Stimulated activated CD8-positive, alpha-beta memory T cell treated with anti-CD3 and anti-CD28 coated beads, Interleukin-2, amount 100 ng/mL, for 1 hour (primary cell): Measurements from ENCODE around the gene ABI3BP.

Experiments
- DNase-seq, 2 donors: peaks; one replicate each; pipeline ENCODE4 v3.0.0-alpha.2; 2020; ENCODE audit warnings: low read depth in 2 of 2

Gene ABI3BP

DNA sequence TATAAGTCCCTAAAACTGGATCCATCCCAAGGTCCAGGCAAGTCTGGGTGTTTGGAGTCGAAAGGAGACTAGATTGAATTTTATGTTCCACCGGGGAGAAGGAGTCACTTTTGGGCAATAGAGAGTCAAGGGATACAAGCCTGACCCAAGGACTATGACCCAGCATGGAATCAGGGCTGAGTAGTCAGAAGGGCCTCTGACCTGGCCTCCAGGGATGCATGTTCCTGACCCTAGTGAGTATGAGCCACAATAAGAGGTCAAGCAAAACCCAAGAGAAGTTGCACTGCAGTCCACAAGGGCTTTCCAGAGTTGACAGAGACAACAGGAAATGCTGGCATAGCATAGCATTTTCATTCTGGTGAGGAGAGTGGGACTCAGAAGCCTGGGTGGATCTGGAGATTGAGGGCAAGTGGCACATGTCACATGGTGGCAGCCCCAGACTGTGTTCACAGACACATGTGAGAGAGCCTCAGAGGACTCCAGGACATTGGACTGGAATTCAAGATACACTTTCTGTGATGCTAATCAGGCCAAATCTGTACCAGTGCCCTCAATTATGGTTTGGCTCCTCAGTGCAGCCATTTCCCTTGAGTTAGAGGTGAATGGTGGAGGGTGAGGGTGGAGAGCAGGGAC, 217.0 kb downstream of the ABI3BP start:
- DNase-seq: no peak

DNA sequence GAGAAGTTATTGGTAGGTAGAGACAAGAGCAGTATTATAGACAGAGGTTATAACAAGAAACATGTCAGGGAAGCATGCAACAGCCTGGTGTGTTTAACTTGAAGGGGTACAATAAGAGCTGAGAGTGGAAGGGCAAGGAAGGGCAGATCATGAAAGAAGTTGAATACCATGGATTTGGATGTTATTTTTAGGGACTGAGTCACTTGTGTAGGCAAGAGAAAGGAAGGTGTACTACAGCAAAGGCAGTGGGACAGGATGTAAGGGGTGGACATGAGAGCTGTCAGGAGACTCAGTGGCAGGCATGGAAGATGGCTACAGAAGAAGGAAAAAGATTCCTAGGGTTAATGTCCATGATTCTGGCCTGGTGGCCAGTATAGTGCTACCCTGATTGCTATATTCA, 217.6 kb downstream of the ABI3BP start:
- DNase-seq: no peak

DNA sequence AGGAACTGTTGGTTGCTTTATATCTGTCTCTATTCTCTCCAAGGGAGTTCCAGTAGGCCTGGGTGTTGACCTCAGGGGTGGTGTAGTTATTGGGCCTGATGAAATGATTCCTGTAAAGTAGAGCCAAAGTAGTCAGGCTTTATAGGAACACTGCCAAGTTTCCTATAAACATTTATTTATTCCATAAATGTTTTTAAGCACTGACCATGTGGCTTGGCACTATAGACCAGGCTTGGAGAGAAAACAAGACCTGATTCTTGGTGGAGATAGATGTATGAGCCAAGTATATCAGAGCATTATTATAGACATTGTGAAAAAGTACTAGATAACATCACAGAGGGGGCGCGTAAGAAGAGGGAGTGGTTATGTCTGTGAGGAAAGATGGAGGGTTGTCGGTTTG, 218.0 kb downstream of the ABI3BP start:
- no peak for DNase-seq

DNA sequence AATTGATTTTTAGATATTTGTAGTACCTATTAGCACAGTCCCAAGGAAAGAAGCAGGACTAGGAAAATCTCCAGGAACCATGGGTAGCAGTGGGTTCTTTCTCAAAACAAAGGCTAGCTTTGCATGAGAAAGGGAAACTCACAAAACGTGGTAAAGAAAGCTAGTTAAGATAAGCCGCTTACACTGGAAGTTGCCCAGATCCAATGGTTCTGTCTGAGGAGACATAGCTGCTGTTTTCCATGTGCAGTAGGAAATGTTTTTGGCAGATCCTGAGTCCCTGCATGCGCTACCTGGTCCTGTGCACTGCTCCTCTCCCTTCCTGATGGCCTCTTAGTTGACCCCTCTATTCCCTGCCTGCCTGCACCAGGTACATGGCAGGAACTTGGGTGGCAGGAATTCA, 223.5 kb downstream of the ABI3BP start:
- no peak for DNase-seq

DNA sequence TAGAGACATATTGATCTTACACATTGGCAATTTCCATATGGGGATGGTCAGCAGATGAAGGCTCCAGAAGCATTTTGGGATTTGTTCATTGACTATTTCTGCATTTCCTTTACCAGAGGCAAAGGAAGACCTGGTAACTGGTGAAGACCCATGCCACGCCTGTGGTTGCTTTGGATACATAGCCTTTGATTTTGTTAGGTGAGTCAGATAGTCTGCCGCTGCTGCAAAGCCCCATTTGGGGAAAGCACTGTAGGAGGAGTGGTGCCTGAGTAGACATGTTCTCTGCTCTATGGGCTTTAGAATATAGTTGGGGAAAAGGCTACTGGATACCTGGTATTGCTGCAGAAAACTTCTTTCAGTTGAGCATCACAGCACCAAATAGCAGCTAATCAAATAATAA, 227.2 kb downstream of the ABI3BP start:
- DNase-seq: no peak

DNA sequence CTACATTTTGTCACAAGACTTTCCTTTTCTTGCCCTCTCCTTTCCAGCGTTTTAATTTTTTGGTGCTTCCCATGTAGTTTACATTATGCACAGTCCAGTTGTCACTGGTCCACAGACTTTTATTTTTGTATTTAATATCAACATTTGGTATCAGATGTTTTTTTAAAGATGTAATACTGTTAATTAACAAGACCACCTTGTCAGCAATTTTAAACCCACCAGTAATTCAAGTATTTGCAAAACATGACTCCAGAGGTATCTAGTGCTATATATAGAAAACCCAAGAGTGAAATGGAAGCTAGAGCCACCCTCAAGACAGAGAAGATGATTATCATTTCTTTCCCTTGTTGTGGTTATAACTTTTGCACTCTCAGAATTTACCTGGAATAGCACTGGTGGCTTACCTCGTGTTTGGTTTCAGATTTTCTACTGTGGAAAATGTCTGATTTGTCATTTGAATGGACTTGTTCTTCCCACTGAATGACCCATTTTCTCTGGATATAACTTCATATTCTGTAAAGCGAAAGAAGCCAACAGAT, 227.7 kb downstream of the ABI3BP start:
- no peak for DNase-seq

DNA sequence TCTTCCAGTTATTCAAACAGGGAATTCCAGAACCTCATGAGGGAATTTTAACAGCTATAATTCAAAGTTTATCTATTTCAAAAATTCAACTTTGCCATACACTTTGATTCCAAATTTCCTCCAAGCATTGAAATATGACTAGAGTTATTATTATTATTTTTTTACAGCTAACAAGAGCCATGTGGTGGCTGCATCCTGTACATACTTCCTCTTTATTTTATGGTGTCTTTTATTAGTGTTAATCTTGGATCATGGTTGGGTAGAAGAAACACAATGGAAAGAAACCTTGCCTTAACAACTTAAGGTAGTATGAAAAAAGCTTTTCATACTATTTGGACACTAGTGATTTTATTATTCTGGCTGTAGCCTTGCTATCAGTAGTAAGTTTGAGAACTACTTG, 231.3 kb downstream of the ABI3BP start:
- no peak for DNase-seq

DNA sequence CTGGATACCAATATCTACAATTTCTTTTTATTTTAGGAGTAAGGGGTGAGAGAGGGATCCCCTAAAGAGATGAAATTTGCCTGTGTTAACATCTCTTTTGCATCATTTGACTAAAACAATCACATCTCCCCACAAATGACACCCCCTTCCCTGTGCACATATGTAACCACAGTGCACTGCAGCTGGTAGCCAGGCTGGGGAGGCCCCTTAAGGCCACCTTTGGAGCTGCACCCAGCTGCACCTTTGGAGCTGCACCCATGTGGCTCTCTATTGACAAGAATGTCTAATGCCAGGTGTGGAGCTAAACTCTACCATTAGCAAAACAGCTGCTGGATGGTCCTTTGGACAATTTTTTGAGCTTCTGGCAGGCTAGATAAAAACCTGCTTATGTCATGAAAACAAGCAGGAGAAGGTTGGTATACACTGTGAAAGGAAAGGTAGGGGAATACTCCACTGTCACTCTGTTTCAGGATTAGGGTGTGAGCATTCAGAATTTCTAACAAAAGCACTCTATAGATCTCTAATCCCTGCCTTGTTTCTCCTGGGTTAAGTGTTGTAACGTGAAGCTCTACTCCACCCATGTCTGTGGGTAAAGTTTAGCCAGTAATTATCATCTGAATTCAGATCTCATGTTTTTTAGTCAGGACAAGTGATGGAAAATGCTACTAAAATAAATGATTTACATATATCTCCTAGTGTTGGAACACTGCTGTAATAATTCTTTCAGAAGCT, 231.8 kb downstream of the ABI3BP start:
- DNase-seq: no peak

DNA sequence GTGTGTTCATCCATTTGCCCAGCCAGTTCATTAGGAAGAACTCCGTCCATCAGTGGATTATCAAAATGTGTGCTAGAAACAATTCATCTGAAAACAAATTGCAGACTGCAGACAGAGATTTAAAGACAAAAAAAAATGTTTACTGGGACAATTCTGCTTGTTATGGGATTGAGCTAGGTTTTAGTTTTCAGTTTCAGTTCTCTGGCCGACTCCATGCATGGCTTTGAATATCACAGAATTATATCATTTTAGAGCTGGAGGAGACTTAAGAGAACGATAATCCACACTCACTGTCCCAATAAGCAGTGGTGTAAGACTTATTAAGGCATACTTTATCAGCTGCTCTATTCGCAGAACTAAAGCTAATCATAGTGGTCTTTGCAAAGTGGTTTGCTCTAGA, 232.8 kb downstream of the ABI3BP start:
- DNase-seq: no peak

DNA sequence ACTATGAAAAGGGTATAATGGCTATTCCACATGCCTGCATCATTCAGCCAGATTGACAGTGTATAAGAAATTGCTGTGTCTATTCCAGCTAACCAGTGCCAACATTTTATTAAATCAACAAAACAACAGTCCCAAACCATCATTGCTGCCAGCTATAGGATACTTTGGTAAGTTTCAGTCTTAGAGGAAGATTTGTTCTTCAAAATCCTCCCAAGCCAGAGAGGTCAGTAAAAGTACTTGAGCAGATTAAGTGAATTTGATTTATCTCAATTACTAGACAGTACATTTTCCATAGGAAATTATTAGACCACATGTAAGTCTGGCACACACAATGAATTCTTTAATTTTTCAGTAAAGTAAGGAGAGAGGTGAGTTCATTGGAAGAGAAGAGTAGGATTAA, 233.3 kb downstream of the ABI3BP start:
- no peak for DNase-seq

DNA sequence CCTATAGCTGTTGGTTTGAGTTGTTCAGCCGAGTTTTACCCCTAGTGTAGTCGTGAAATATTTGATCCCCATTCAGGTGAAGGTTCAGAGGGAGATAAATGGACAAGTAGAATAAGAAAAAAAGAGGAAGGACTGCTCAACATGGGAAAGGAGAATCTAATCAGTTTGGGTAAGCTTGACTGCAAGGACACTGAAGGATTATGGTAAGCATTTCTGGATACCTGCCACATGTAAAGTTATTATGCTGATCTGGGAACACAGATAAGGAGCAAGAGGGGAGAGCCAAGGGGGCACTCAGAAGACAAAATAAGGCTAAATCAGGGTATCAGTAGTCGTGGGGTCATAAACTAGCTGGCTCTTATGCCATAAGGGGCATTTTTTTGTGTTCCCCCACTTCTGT, 234.1 kb downstream of the ABI3BP start:
- no peak for DNase-seq

DNA sequence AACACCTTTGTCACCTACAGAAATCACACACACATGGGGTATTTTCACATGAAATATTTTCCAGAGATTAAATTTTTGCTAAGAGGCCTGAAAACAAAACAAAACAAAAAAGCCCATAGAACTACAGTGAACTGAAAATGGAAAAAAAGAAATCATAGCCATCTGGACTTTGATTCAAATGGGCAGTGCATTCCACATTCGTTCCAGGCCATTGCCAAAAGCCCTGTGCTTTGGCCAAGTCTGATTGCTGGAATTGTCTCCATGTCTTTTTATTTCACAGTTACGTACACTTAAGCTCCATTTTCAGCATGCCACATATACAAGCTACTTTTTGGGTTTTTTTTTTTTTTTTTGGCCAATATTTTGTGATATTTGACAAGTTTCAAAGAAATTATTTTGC, 236.8 kb downstream of the ABI3BP start:
- DNase-seq: no peak

DNA sequence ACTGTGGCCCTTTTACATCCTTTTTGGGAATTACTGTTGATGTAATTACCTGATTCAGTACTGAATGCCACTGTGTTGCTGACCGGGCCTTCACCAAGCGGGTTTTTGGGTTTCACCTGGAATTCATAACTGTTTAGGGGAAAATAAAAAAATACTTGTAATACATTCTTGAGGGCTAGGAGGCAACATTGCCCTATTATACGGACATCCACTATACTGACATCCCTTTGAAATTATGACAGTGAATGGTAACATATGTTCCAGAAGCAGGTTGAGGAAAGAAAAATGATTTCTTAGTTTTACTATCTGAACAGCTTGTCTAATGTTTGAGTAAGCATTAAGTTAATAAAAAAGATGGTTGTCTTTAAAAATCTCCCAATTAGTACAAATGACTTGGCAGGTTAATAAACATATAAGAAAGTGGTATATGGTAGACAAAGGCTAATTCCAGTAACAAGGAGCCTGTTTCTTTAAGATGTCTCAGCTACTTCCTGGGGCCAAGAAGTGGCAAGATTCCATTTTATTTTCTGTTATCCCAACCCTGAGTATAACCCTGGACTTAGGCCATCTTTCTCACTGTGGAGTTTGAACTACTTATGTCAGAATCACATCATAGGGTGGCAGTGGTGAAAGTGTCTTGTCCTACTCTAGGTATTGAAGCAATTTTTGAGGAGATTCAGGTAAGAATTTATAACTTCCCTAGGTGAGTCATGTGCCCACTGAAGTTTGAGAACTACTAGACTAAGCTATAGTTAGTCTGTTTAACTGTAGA, 238.5 kb downstream of the ABI3BP start:
- DNase-seq: no peak

DNA sequence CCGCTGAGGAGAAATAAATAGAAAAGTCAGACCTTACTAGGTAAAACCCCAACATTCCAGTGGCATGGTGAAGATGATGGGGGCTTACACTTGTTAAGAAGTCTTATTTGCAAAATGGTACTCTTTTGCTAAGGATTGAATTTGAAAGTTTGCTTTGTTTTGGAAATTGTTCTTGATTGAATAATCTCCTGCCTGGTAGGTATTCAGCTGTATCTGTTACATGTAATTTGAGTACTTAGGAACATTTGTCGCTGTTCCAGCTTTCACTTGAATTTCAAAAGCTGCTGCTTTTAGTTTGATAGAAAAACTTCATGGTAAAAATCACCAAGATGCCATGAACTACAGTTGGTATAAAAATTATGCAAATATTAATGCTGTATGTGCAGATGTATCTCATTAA, 239.4 kb downstream of the ABI3BP start:
- no peak for DNase-seq

DNA sequence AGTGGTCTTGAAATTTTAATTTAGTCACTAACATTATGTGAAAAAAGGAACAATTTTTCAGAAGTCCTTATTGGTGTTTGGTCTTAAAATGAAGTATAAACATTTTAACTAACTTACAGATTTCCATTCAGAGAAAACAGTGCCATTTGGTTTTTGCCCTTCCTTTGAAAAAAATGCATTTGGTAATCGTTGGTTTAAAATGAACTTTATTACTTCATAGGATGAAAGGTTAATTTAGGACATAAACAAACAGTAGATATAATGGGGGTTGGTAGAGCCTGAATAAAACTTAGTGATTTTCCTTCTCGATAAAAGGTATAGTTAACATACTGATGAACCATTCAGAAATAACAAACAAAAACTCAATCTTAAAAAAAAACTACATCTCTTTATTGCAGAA, 244.3 kb downstream of the ABI3BP start:
- no peak for DNase-seq

DNA sequence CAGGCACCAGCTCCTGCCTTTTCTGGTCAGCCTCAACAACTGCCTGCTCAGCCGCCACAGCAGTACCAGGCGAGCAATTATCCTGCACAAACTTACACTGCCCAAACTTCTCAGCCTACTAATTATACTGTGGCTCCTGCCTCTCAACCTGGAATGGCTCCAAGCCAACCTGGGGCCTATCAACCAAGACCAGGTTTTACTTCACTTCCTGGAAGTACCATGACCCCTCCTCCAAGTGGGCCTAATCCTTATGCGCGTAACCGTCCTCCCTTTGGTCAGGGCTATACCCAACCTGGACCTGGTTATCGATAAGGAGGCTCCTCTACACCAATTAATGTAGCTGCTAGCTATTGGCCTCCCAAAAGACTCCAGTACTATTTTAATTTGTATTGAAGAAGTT, 245.0 kb downstream of the ABI3BP start:
- DNase-seq: no peak

DNA sequence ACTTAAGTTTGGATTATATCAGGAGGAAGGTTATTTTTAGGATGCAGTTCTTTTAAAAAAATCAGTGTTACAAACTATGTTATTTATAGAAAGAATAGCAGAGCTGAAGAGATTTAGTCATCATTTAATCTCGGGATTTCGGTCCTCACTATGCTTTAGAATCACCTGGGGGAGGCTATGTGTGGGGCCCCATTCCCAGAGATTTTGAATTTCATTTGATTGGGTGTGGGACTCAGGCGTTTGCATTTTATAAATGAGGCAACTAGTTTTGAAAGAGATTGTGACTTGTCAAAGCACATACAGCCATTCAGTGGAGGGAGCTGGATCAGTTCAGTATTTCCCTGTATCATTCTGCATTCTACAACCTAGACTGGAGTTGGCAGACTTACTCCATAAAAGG, 247.1 kb downstream of the ABI3BP start:
- DNase-seq: no peak

DNA sequence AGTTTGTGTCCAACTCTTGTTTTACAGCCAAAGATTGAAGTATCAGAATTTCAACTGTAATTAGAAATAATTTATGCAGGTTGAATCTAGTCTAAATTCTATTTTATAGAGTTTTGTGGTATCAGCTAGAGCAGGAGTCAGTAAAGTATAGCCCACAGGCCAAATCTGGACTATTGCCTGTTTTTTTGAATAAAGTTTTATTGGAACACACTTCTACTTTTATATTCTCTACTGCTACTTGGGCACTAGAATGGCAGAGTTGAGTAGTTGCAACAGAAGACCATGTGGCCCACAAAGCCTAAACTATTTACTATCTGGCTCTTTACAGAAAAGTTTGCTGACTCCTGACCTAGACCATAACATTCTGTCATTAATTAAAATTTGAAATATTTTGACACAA, 247.6 kb downstream of the ABI3BP start:
- DNase-seq: no peak

DNA sequence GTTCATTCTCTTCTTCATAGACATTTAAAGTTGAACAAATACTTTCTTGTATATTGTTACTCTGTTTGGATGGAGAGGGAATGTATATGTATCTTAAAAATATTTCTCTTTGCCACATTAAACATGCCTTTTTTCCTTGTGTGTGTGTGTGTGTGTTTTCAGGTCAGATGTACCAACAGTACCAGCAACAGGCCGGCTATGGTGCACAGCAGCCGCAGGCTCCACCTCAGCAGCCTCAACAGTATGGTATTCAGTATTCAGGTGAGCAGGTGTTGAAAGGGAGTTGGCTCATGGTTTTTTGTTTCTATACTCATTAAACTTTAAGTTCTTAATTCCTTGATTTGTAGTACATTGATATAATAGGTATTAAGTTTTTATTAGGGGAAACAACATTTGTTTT, 248.6 kb downstream of the ABI3BP start:
- no peak for DNase-seq

DNA sequence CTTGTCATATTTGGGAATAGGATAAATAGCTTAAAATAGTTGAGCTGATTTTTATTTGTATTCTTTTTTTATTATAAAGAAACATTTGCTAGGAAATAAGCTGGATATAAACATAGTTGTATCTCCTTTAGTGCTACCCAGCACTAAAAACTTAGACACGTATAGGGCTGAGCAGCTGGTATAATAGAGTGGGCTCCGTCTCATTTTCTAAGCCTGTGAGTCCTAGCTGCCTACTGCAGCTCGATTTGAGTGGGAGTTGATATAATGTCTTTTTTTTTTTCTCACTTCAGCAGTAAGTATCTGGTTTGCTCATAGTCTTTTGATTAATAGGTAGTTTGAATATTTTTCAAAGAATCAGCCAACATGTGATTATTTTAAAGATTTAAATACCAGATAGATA, 249.7 kb downstream of the ABI3BP start:
- no peak for DNase-seq

DNA sequence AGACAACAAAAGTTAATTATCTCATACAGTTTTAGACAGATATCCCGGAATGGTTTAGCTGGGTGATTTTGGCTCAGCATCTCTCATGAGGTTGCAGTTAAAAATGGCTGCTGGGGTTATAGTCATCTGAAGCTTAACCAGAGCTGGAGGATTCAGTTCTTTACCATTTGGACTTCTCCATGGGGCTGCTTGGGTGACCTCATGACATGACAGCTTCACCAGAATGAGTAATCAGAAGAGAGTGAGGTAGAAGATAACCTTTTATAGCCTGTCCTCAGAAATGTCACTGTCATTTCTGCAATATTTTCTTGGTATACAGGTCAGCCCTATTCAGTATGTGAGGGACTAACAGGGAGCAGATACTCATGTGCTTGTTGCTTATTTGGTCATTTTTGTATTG, 253.0 kb downstream of the ABI3BP start:
- no peak for DNase-seq

DNA sequence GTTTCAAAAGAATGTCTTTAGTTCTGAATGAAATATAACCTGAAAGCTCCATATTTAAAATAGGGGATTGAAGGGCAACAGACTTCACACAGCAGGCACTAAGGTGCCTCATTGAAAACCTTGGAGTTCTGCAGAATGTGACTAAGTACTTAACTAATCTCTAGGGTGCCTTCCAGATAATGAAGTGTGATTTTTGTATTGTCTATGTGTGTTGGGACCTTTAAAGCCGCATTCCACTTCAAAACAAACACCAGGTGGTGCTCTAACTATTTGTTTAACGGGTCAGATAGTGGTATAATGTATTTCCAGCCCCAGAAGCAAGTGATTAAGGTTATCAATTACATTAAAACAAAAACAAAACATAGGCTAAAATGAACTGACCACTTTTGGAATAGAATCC, 255.9 kb downstream of the ABI3BP start:
- DNase-seq: no peak

DNA sequence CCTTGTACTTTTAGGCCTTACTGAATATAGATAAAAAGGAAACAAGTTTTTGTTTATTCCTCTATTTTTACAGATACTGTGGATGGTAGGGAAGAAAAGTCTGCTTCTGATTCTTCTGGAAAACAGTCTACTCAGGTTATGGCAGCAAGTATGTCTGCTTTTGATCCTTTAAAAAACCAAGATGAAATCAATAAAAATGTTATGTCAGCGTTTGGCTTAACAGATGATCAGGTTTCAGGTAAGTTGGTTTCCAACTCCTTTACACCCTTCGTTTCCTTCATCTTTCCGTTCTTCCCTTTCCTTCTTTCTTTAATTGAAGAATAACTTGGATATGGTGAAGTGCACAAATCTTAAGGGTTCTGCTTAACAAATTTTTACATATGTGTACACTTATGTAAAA, 260.8 kb downstream of the ABI3BP start:
- no peak for DNase-seq
